PC-9 (cell line): Measurements from ENCODE around the gene VRK1.

Experiments
- CTCF ChIP-seq: fragments of 200-600 bp; sonication (generic); conservative IDR thresholded peaks from 2 replicates; pipeline ENCODE4 v1.6.1; 2017; ENCODE audit warnings: mixed run types, antibody characterized with exemption, mild to moderate bottlenecking, moderate library complexity
- EZH2 ChIP-seq: fragments of 200-600 bp; sonication (generic); IDR thresholded peaks from 2 replicates; pipeline ENCODE4 v1.8.0; 2017; ENCODE audit warnings: antibody characterized with exemption, low read depth

- TF ChIP-seq CTCF (no peak), EZH2 (no peak)
Measured at GRCh38 chr14:96876747-96877146, 79.6 kb downstream of the VRK1 start.
